ENCODE results near the gene PLEKHG4B. TPM values are rescaled to one million over a fixed set of nuclear protein-coding genes. Genes with fewer than 3 reads are reported as not detected.

Gene PLEKHG4B
- total and polyA plus RNA-seq, 2 of the 8 experiments (the other 6 are each of a cell fraction or from before 2014, with no cell fraction given): 31.1 to 43.6 TPM

DNA sequence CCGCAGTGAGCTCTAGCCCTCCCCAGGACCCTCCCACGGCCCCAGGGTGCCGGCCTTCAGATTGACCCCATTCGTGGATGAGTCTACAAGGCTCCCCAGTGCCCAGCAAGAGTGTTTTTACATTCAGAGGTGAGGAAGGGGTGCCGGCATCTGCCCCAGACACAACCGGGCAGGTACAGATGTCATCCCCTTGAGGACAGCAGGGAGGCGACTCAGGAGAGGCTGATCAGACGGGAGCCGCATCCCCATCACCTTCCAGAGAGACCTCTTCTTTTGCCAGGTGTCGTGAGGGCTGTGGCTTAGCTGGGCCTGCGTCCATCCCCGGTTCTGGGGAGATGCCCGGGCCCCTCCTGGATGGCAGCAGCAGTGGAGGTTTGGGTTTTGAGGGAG lies 95.1 kb downstream of the PLEKHG4B start:
- H4K20me1 ChIP-seq (replicated peaks in 1 of 2; ENCODE audit: control insufficient read depth in 1 of 2, insufficient read depth in 2 of 2, low read length in 2 of 2): peaks cover 3 to 12% of the 10 kb centered on the region in 2 experiments
- H3K27ac ChIP-seq (ENCODE audit: low read depth, low read length): no peak overlapping the region
- no peak overlapping the region for H2AFZ ChIP-seq (ENCODE audit: low read length)
- H3K23me2 ChIP-seq (ENCODE audit: low read depth, low read length): no peaks in the 10 kb centered on the region
- TF ChIP-seq TEAD4 (IDR thresholded peaks at IDR 0.05; ENCODE audit: low read depth, low read length): no peak
- no peak for TF ChIP-seq HDAC6 (IDR thresholded peaks at IDR 0.05; ENCODE audit: low read depth, low read length)
- TF ChIP-seq CHD1 (IDR thresholded peaks at IDR 0.05; ENCODE audit: low read depth, low read length): no peak
- TF ChIP-seq SP1 (IDR thresholded peaks at IDR 0.05; ENCODE audit: low read depth, low read length): no peak
- TF ChIP-seq TCF12 (IDR thresholded peaks at IDR 0.05; ENCODE audit: low read depth, low read length): no peak
- TF ChIP-seq SIRT6 (IDR thresholded peaks at IDR 0.05; ENCODE audit: low read length): no peak
- TF ChIP-seq, protein P1, sequence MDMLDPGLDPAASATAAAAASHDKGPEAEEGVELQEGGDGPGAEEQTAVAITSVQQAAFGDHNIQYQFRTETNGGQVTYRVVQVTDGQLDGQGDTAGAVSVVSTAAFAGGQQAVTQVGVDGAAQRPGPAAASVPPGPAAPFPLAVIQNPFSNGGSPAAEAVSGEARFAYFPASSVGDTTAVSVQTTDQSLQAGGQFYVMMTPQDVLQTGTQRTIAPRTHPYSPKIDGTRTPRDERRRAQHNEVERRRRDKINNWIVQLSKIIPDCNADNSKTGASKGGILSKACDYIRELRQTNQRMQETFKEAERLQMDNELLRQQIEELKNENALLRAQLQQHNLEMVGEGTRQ (IDR thresholded peaks at IDR 0.05; ENCODE audit: low read length): no peak
- TF ChIP-seq, protein P2, sequence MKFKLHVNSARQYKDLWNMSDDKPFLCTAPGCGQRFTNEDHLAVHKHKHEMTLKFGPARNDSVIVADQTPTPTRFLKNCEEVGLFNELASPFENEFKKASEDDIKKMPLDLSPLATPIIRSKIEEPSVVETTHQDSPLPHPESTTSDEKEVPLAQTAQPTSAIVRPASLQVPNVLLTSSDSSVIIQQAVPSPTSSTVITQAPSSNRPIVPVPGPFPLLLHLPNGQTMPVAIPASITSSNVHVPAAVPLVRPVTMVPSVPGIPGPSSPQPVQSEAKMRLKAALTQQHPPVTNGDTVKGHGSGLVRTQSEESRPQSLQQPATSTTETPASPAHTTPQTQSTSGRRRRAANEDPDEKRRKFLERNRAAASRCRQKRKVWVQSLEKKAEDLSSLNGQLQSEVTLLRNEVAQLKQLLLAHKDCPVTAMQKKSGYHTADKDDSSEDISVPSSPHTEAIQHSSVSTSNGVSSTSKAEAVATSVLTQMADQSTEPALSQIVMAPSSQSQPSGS (IDR thresholded peaks at IDR 0.05; ENCODE audit: low read length): no peak
- TF ChIP-seq BRCA1 (IDR thresholded peaks at IDR 0.05; ENCODE audit: low read depth, low read length): no peak
- no peak overlapping the region for H3K14ac ChIP-seq (ENCODE audit: insufficient read length)
- no peak overlapping the region for H3K4me2 ChIP-seq (ENCODE audit: insufficient read depth in 1 of 2, low read depth in 2 of 2, low read length in 2 of 2)
- WGBS, 2 experiments (ENCODE audit: extremely low coverage in 1 of 2, insufficient coverage in 1 of 2, insufficient read length in 1 of 2, insufficient replicate concordance in 2 of 2, low coverage in 1 of 2, low lambda C conversion rate in 2 of 2, missing lambda C conversion rate in 1 of 2): 83% methylated on average over 12 of the region's 13 CpGs; no CpG with 5 or more reads in 1 of the 2 experiments
- no peak overlapping the region for H3K4me3 ChIP-seq (ENCODE audit: extremely low read depth in 1 of 4, insufficient read depth in 2 of 4, low read depth in 3 of 4, low read length in 4 of 4)
- no peak overlapping the region for H2BK12ac ChIP-seq (ENCODE audit: low read depth, low read length)
- H3K9ac ChIP-seq (replicated peaks in 1 of 4; ENCODE audit: extremely low read depth in 1 of 4, low read depth in 3 of 4, low read length in 3 of 4): no peak overlapping the region
- CTCF ChIA-PET (ENCODE audit: partially characterized antibody): interaction anchor here (0.6 to 2.5 kb wide), 8 partner anchors 12 to 249 kb away, joined by 3 to 18 read pairs (median 4); no protein-coding TSS in a partner anchor
- H3K56ac ChIP-seq (replicated peaks; ENCODE audit: insufficient read length, low read depth, low read length): no peak overlapping the region
- H4K91ac ChIP-seq (replicated peaks; ENCODE audit: insufficient read length, low read length): no peak overlapping the region
- H2BK15ac ChIP-seq (ENCODE audit: low read length): no peak overlapping the region
- no peak overlapping the region for H4K8ac ChIP-seq (ENCODE audit: extremely low read depth, insufficient read depth, low read length)
- DNase-seq (ENCODE audit: low read depth in 1 of 2, low spot score in 2 of 2): no peak
- no peak overlapping the region for H3K23ac ChIP-seq (ENCODE audit: insufficient read length)
- FAIRE-seq: no peak
- no peaks in the 10 kb centered on the region for H3K79me2 ChIP-seq (ENCODE audit: control insufficient read depth in 1 of 2, insufficient read depth in 2 of 2, low read length in 2 of 2)
- peaks cover 6 to 12% (median 7%) of the 10 kb centered on the region in 4 experiments; a peak in 5 of 8 replicates for H3K36me3 ChIP-seq (ENCODE audit: control insufficient read depth in 2 of 4, insufficient read depth in 4 of 4, low read length in 3 of 4)
- H3K18ac ChIP-seq (ENCODE audit: extremely low read depth, low read length): no peak overlapping the region; the same call in 1 of the 2 replicates
- no peak overlapping the region for H2AK5ac ChIP-seq (ENCODE audit: low read depth, low read length)
- H2BK20ac ChIP-seq (ENCODE audit: low read length): no peak overlapping the region
- H3K4me1 ChIP-seq (replicated peaks in 1 of 4; ENCODE audit: control insufficient read depth in 3 of 4, insufficient read depth in 4 of 4, low read length in 3 of 4): peaks cover 0 to 12% (median 9%) of the 10 kb centered on the region in 4 experiments; a peak in 5 of 7 replicates
- no peaks in the 10 kb centered on the region for H3K27me3 ChIP-seq (replicated peaks in 1 of 4; ENCODE audit: control insufficient read depth in 3 of 4, extremely low read depth in 1 of 4, insufficient read depth in 3 of 4, low read length in 3 of 4)
- POLR2A ChIA-PET (ENCODE audit: partially characterized antibody): interaction anchor here (0.6 to 1.5 kb wide), 3 partner anchors 9 to 314 kb away, joined by 4 to 9 read pairs (median 4); no protein-coding TSS in a partner anchor
- H4K5ac ChIP-seq (ENCODE audit: insufficient read length, low read depth, low read length): no peak overlapping the region
- no peaks in the 10 kb centered on the region for H3K9me3 ChIP-seq (ENCODE audit: insufficient read depth in 2 of 2, low read depth in 1 of 2, low read length in 1 of 2)
- no peak overlapping the region for H2BK5ac ChIP-seq (ENCODE audit: low read depth, low read length)
- H3K79me1 ChIP-seq (ENCODE audit: low read depth, low read length): no peaks in the 10 kb centered on the region; the same call in 1 of the 2 replicates
- no peak overlapping the region for H3K4ac ChIP-seq (replicated peaks; ENCODE audit: insufficient read length, low read depth, low read length)
- H2BK120ac ChIP-seq (replicated peaks; ENCODE audit: low read depth, low read length): no peak overlapping the region
